ENCODE results near the gene CTNND1.

The CTNND1 gene

DNA sequence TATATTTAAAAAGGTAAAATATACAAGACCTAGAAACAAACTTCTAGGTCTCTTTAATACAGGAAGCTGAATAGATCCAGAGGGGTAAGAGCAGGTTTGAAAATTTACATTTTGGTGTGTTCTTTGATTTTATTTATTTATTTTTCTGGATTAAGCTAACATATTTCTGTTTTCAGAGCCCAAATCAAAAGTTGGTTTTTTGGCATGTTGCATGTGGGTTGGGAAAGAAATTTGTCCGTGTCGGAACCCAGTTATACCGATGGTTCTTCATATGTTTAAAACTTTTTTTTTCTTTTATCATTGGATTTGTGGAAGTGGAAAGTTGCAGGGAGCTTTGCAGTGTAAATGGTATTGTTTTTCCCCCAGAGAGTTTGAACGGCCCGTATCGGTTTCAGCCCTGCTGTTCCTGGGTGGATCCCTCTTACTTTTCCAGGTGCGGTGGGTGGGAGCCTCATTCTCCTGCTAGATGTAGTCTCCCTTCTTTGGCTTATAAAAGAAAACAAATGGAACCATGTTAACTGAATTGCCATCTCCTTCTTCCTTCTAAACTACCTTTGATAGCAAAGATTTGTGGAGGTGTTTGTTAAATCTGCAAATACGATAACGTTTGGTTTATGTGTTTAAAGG is 746 bp downstream of the CTNND1 start:
- DNase-seq: no peak

- DNase-seq: no peak
Observed at GRCh38 chr11:57763568-57763967, 2.0 kb downstream of the CTNND1 start.

- no peak for DNase-seq
Observed at GRCh38 chr11:57764021-57764420, 2.4 kb downstream of the CTNND1 start.

- DNase-seq: no peak
Observed at GRCh38 chr11:57764566-57764965, 3.0 kb downstream of the CTNND1 start.

- DNase-seq: no peak
Observed at GRCh38 chr11:57764972-57765371, 3.4 kb downstream of the CTNND1 start.

- DNase-seq: no peak
Observed at GRCh38 chr11:57770793-57771192, 9.2 kb downstream of the CTNND1 start.

DNA sequence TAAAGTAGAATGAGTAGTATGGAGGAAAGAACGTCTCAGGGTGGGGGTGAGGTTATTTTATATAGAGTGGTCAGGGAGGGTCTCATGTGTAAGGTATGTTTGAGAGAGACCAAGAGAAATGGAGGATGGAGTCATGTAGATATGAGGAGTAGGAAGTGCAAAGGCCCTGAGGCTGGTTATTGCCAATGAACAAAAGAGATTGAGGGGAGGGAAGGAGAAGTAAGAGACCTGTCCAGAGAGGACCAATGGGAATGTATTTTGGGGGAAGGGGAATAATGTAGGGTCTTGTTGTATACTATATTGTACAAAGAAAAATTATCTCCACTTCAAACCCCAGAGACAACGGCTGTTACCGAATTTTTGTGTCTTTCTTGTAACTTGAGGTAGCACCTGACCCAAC is 9.8 kb downstream of the CTNND1 start:
- DNase-seq: no peak

GRCh38 chr11:57772562-57772961 is 11.0 kb downstream of the CTNND1 start:
- no peak for DNase-seq

GRCh38 chr11:57773026-57773598 is 11.5 kb downstream of the CTNND1 start:
- no peak for DNase-seq

DNA sequence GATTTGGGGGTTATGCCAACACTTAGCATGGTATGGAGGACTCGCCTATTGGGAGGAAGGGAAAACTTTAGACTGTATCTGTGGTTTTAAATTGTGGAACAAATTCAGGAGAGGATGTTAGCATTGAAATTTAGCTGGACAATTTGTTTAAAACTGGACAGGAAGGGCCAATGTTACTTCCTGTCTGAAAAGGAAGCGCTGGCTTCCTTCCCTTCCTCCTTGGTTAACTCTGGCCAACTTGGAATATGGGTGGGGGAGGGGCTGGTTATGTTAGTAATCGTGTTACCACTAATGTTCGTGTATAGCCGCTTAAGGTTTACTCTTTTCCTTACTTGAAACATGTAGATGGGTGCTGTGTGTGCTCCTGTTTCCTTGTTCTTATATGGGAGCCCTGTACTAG is 13.9 kb downstream of the CTNND1 start:
- no peak for DNase-seq

GRCh38 chr11:57776031-57776521 is 14.5 kb downstream of the CTNND1 start:
- no peak for DNase-seq

DNA sequence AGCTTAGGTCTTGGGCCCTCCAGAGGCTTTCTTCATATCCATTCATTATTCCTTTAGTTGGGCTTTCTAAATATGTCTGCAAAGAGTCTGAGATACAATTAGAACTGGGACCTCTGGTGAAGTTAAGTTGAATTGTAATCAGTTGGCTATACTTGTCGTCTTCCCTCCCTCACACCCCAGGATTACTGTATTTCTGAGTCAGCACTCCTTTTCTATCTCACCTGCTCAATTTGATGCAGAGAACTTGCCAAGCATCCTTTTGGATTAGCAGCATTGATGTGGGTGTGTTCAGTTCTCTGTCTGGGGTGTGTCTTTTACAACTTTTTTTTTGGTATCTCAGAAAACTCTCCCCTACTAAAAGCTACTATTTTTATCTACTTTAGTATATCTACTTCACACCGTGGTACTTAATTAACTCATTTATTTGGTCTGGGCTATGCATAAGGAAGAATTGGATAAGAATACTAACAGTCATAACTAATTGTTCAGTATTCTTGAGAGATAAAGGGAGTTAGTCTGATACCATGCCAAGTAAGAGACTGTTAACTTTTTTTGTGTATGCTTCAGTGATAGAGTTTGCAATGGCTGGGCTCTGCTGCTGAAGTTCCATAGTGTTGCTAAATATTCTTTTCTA is 15.1 kb downstream of the CTNND1 start:
- DNase-seq: no peak

DNA sequence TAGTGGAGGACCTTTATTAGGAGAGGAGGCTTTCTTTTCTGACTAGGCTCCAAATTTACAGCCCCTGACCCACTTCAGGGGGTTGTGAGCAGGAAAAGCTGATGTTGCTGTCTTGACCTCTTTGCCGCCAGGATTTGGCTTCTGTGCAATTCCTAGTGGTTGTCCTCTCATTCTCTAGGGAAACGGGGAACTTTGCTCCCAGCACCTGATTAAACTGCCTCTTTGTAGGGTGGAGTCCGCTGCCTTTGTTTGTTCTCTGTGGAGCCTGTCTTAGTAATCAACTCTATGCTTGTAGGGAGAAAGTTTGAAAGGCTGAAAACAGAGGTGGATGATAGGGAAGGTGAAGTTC is 16.3 kb downstream of the CTNND1 start:
- no peak for DNase-seq

GRCh38 chr11:57778318-57779037 is 16.9 kb downstream of the CTNND1 start:
- no peak for DNase-seq

DNA sequence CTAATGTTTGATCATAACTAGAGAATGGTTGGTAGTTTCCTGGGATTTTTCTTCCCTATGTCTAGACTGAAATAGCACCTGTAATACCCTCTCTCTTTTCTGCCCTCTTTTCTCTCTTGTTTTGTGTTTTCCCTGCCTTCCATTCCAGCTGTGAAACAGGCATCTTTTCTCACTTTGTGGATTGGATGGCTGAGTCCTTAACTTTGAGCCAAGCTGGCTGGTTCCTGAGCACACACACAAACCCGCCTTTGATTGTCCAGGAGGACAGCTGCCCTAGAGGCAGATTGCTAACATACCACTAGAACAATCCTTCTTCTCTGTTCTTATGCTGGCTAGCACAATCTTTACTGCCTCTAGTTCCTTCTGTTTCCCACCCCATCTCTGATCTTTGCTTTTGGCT is 17.7 kb downstream of the CTNND1 start:
- no peak for DNase-seq

- DNase-seq: no peak
Observed at GRCh38 chr11:57781529-57781943, 19.9 kb downstream of the CTNND1 start.

DNA sequence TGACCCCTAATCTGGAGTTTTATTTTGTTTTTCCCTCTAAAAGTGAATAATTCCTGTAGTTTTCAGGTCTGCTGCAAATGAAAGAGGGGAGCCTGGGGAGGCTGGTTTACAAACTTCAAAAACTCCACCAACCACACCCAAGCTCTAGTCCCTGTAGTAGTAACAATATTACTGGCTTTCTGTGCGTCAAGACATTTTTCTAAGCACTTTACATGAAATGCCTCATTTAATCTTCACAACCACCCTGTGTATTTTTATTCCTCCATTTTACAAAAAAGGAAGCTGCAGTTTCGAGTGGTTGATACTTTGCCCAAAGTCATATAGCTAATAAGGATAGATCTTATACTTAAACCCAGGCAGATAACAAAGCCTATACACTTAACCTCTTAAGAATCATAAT is 23.5 kb downstream of the CTNND1 start:
- no peak for DNase-seq

DNA sequence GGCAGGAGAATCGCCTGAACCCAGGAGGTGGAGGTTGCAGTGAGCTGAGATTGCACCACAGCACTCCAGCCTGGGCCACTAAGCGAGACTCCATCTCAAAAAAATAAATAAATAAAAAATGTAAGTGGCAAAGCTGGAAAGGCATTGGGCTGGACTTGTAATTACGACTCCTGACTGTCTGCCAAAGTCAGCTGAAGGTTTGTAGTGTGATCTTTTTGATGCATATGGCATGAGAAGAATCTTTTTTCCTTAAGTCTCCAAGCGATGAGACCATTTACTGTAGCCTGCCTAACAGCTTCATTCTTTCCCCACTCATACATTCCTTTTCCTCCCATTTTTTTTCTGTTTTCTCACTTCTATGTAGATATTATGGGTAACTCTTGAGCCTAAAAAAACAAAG is 24.8 kb downstream of the CTNND1 start:
- DNase-seq: no peak

- DNase-seq: no peak
Observed at GRCh38 chr11:57787006-57787604, 25.5 kb downstream of the CTNND1 start.

- no peak for DNase-seq
Observed at GRCh38 chr11:57787920-57788702, 26.5 kb downstream of the CTNND1 start.

- DNase-seq: no peak
Observed at GRCh38 chr11:57788703-57789088, 27.1 kb downstream of the CTNND1 start.

GRCh38 chr11:57791321-57792059 is 29.9 kb downstream of the CTNND1 start:
- no peak for DNase-seq

Data from activated naive CD4-positive, alpha-beta T cell treated with Interleukin-2 at 50 U/mL for 16 hours (primary cell).